ENCODE measurements around the gene C1D. TPM values are rescaled to one million over a fixed set of nuclear protein-coding genes. Genes with fewer than 3 reads are reported as not detected.

Gene C1D
- total RNA-seq, 1 experiment from 2014 or later: 21.1 TPM

GRCh38 chr2:68060652-68061051, 2.2 kb downstream of the C1D start:
- Histone ChIP-seq H2AFZ (ENCODE audit: low read depth, low read length, poor library complexity, severe bottlenecking) (no peak overlapping the region), H3K9ac (ENCODE audit: low read length) (no peak overlapping the region), H4K20me1 (ENCODE audit: insufficient read depth) (0 out of 2 replicates have a peak, but pooled peaks cover 6% of the 10 kb centered on the region), H3K27ac (ENCODE audit: low read depth, low read length) (no peak overlapping the region), H3K27me3 (ENCODE audit: insufficient read depth, low read length) (no peaks in the 10 kb centered on the region), H3K4me3 (replicated peaks in 1 of 2; ENCODE audit: low read depth in 1 of 2, low read length in 2 of 2) (no peak overlapping the region), H3K4me2 (ENCODE audit: low read length) (no peak overlapping the region), H3K36me3 (ENCODE audit: control insufficient read depth in 1 of 2, insufficient read depth in 2 of 2, low read length in 2 of 2) (no peaks in the 10 kb centered on the region), H3K9me2 (ENCODE audit: insufficient read depth) (no peaks in the 10 kb centered on the region), H3K4me1 (ENCODE audit: control insufficient read depth in 1 of 2, insufficient read depth in 2 of 2, low read length in 2 of 2) (peaks cover 0 to 10% of the 10 kb centered on the region in 2 experiments; a peak in 2 of 4 replicates), H3K9me3 (ENCODE audit: control insufficient read depth in 1 of 2, insufficient read depth in 1 of 2, low read depth in 1 of 2, low read length in 2 of 2) (no peaks in the 10 kb centered on the region), H3K79me2 (ENCODE audit: insufficient read depth, low read length) (peaks cover 68% of the 10 kb centered on the region)
- ChIA-PET CTCF (no interaction called here), POLR2A (no interaction called here), RAD21 (ENCODE audit: low non-redundant PET in 1 of 2, low total read pairs in 2 of 2, uncharacterized antibody in 2 of 2, unreplicated experiment in 2 of 2) (no interaction called here)
- no peak for ATAC-seq
- BruUV-seq (replicated peaks): no TSS peak
- intact Hi-C loops (cut with micrococcal nuclease): no loop called here
- no peak for DNase-seq (ENCODE audit: low read depth, low spot score)
- TF ChIP-seq EZH2 (IDR thresholded peaks at IDR 0.05) (no peak), SRF (IDR thresholded peaks at IDR 0.05; ENCODE audit: low read depth) (no peak)

- no peak overlapping the region for H3K9ac ChIP-seq (ENCODE audit: low read length)
- no peaks in the 10 kb centered on the region for H3K36me3 ChIP-seq (ENCODE audit: control insufficient read depth in 1 of 2, insufficient read depth in 2 of 2, low read length in 2 of 2)
- ChIA-PET RAD21 (ENCODE audit: low non-redundant PET in 1 of 2, low total read pairs in 2 of 2, uncharacterized antibody in 2 of 2, unreplicated experiment in 2 of 2) (no interaction called here), POLR2A (no interaction called here), CTCF (no interaction called here)
- H3K4me1 ChIP-seq (ENCODE audit: control insufficient read depth in 1 of 2, insufficient read depth in 2 of 2, low read length in 2 of 2): peaks cover 0 to 10% of the 10 kb centered on the region in 2 experiments; a peak in 2 of 4 replicates
- no peak overlapping the region for H3K4me2 ChIP-seq (ENCODE audit: low read length)
- TF ChIP-seq CEBPB (IDR thresholded peaks at IDR 0.05; ENCODE audit: low read depth) (no peak), FOSL1 (IDR thresholded peaks at IDR 0.05; ENCODE audit: low read depth) (no peak), EZH2phosphoT487 (IDR thresholded peaks at IDR 0.05; ENCODE audit: borderline replicate concordance) (no peak), SP1 (IDR thresholded peaks at IDR 0.05; ENCODE audit: low read depth) (no peak), ZFX (IDR thresholded peaks at IDR 0.05) (no peak), ZNF274 (IDR thresholded peaks at IDR 0.05; ENCODE audit: low read depth, low read length) (no peak), MAX (IDR thresholded peaks at IDR 0.05) (no peak), CTCF (IDR thresholded peaks at IDR 0.05 in 2 of 3, conservative IDR thresholded peaks at IDR 0.05 in 1 of 3; ENCODE audit: borderline replicate concordance in 1 of 3, insufficient read depth in 1 of 3, low read depth in 2 of 3, low read length in 2 of 3) (no peak), JUND (IDR thresholded peaks at IDR 0.05) (no peak)
- no peaks in the 10 kb centered on the region for H3K9me3 ChIP-seq (ENCODE audit: control insufficient read depth in 1 of 2, insufficient read depth in 1 of 2, low read depth in 1 of 2, low read length in 2 of 2)
- no TSS peak for BruUV-seq (replicated peaks)
- intact Hi-C loops (cut with micrococcal nuclease): no loop called here
- ATAC-seq: no peak
- H3K4me3 ChIP-seq (replicated peaks in 1 of 2; ENCODE audit: low read depth in 1 of 2, low read length in 2 of 2): no peak overlapping the region
- DNase-seq (ENCODE audit: low read depth, low spot score): no peak
- 0 out of 2 replicates have a peak, but pooled peaks cover 6% of the 10 kb centered on the region for H4K20me1 ChIP-seq (ENCODE audit: insufficient read depth)
- H3K9me2 ChIP-seq (ENCODE audit: insufficient read depth): no peaks in the 10 kb centered on the region
- H3K79me2 ChIP-seq (ENCODE audit: insufficient read depth, low read length): peaks cover 75% of the 10 kb centered on the region
- no peaks in the 10 kb centered on the region for H3K27me3 ChIP-seq (ENCODE audit: insufficient read depth, low read length)
- no peak overlapping the region for H3K27ac ChIP-seq (ENCODE audit: low read depth, low read length)
- no peak overlapping the region for H2AFZ ChIP-seq (ENCODE audit: low read depth, low read length, poor library complexity, severe bottlenecking)
These were observed 2.8 kb downstream of the C1D start for GRCh38 chr2:68059784-68060525.
